CD4-positive, alpha-beta T cell treated with Interleukin-6 at 100 ng/mL for 8 hours (primary cell): ENCODE results near the gene SLC1A1.

ENCODE experiments used
- DNase-seq: peaks from one replicate; pipeline ENCODE4 v3.0.0-alpha.2; 2020; ENCODE audit warnings: mixed read lengths, low spot score

Gene SLC1A1

DNA sequence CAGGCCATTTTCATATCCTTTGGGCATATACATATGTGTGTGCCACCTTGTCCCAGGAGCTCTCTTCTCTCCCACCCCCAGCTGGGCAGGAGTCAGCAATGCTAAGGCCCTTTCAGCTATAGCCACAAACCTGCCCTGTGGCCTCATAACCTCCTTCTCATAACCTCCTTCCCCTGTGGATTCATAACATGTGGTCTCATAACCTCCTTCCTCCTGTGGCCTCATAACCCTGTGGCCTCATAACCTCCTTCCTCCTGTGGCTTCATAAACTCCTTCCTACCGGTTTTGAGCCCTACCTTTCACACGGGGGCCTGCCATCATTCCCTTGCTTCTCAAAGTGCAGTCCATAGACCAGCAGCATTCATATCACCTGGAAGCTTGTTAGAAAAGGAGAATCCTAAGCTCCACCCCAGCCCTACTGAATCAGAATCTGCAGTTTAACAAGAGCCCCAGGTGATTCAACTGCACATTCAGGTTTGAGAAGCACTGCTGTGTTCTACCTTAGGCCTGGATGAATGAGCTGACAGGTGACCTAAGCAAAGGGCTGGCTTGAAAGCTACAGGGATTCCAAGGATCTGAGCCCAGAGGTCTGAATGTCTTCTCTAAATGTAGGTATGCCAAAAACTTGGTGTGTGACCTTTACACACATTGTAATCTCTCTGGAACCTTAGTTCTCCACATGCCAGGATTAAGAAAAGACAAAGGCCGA, 129.9 kb downstream of the SLC1A1 start:
- peak; percentile 11 for DNase-seq

DNA sequence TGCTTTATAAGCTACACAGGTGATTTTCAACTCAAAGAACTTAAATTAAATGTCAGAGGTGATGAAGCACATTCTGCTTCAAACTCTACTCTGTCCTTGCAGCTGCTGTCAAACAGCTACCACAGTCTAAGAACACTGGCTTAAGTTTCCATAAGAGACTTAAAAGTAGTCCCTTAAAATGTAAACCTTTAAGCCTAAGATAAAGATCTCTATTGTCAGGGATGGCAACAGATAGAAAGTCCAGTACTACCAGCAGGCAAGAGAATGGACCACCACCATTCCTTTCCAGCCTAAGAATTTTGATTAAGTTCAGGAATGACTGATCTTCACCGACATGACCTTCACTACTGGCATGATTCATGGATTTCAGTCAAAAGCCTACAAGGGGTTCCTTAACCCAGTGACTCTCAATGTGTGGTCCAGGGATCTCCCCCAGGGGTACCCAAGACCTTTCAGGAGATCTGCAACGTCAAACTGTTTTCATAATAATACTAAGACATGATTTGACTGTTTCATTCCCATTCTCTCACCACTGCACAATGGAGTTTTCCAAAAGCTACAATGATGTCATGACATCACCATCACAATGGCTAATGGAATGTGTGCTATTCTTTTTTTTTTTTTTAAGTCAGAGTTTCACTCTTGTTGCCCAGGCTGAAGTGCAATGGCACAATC, 130.8 kb downstream of the SLC1A1 start:
- DNase-seq: no peak

DNA sequence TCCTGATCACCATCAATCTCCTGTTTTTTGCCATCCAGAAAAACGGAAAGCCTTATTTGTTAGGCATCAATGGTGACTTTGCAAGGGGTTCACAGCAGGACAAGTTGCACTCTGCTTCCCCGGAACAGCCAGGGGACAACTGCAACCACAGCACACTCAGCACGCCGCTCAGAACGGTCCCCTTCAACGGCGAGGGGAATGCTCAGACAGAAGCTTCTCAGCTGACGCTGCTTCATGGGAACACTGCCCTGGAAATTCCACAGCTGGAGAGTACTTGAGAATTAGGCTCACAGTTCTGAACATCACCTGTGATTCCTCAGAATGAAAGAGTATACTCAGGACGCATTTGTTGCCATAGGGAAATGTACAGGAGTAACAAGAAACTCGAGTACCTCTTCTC, 131.7 kb downstream of the SLC1A1 start:
- DNase-seq: no peak

DNA sequence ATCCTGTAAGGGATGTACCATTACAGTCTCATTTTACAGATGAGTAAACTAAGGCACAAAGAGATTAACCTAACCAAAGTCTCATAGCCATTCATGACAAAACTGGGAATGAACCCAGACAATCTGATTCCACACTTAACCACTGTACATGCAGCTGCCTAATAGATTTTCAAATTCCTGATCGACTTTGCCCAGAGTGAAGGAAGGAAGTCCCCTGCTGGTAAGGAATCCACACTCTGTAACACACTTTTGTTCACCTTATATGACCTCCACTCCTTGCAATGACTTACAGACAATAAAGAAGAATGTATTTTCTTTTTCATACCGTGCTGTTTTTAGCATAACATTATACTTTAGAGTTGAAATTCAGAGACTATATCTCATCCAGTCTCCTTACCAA, 140.6 kb downstream of the SLC1A1 start:
- no peak for DNase-seq
